Measurements from ENCODE around the gene ABCA9. TPM values are rescaled to one million over a fixed set of nuclear protein-coding genes. Genes with fewer than 3 reads are reported as not detected.

ABCA9 gene
- total and polyA plus RNA-seq, 8 donors: 0.76 to 4.5 (median 2.4) TPM

DNA sequence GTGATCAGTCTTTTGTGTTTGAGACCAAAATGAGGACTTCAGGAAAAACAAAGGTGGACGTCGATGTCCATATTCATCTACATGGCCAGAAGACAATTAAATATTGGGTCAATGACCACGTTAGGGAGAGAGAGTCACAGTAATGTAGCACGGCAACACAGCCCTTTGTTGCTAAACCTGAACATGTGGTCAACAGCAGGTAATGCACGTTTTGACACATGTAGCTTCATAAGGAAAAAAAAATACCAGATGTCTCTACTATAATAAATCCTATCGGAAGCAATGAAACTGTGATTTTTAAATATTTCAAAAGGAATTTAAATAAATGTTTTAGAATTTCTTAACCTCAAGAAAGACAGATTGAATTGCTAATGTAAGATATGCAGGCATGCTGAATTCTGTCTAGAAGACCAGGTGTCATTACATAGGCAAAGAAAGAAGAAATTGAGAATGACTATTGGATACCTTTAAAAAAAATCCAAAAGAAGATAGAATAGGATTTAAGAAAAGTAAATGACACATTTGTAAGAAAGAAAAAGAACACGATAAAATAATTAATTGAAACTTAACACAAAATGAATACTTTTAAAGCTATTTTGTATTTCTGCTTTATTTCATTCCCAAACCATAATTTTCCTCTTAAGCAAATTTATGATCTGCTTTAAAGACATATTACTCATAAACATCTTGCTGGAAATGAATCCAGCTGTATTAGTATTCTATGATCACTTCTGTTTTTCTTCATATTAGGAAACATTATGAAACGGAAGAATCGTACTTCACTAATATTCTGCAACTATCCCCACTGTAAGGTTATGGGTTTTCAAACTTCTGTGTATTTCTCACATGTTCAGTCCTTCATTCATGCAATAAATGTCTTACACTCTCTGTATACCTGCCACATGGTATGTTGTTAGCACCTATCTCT, 135.7 kb downstream of the ABCA9 start:
- ATAC-seq (no peak), DNase-seq (no peak), FAIRE-seq (no peak)
- Histone ChIP-seq H3K4me1 (no peaks in the 10 kb centered on the region), H3K9me3 (no peaks in the 10 kb centered on the region), H3K36me3 (no peaks in the 10 kb centered on the region), H3K27me3 (no peaks in the 10 kb centered on the region), H3K4me3 (no peak overlapping the region), H3K27ac (no peak overlapping the region)
- intact Hi-C loops (cut with DNase I): no loop called here
- TF ChIP-seq, protein P1, sequence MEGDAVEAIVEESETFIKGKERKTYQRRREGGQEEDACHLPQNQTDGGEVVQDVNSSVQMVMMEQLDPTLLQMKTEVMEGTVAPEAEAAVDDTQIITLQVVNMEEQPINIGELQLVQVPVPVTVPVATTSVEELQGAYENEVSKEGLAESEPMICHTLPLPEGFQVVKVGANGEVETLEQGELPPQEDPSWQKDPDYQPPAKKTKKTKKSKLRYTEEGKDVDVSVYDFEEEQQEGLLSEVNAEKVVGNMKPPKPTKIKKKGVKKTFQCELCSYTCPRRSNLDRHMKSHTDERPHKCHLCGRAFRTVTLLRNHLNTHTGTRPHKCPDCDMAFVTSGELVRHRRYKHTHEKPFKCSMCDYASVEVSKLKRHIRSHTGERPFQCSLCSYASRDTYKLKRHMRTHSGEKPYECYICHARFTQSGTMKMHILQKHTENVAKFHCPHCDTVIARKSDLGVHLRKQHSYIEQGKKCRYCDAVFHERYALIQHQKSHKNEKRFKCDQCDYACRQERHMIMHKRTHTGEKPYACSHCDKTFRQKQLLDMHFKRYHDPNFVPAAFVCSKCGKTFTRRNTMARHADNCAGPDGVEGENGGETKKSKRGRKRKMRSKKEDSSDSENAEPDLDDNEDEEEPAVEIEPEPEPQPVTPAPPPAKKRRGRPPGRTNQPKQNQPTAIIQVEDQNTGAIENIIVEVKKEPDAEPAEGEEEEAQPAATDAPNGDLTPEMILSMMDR (IDR thresholded peaks at IDR 0.05): no peak
- WGBS, 2 donors: 73 to 82% methylated on average over 9 of the region's 9 CpGs

Small RNA genes lying within 50 kb of the gene (microRNA-seq; reads per million reads assigned to microRNA genes)
- gene MIR4524A (0 reads per million in 2 donors), gene MIR4524B (0 reads per million in 2 donors)

Other genes starting within 250 kb of the ABCA9 start
- gene ABCA8, start 105.5 kb downstream of the ABCA9 start, total RNA-seq: 1 to 10 TPM in 5 of 6 donors, under 1 TPM in 1; 0.88 to 9.8 (median 4.3) TPM
- 1 to 10 TPM; 1.5 to 1.6 TPM for gene ABCA8, start 105.5 kb downstream of the ABCA9 start, polyA plus RNA-seq
- gene ABCA6, start 81.0 kb upstream of the ABCA9 start, total RNA-seq: 10 to 100 TPM in 1 of 6 donors, 1 to 10 TPM in 4, under 1 TPM in 1; 0.85 to 11.0 (median 4.4) TPM
- 1 to 10 TPM; 3.5 TPM for gene ABCA6, start 81.0 kb upstream of the ABCA9 start, polyA plus RNA-seq
- 1 to 10 TPM; 1.6 to 6.1 (median 4.4) TPM for gene ABCA10, start 167.9 kb upstream of the ABCA9 start, total RNA-seq
- 10 to 100 TPM; 12.9 to 18.5 TPM for gene ABCA10, start 167.9 kb upstream of the ABCA9 start, polyA plus RNA-seq